NCI-H69 (cell line): ENCODE results near the gene CCDC32.
"Not testable (repeated sequence)": the region's sequence is repeated elsewhere in the genome, so short reads cannot be mapped to it uniquely, and the experiment has no call there.

Experiments used
- DNase-seq: peaks from one replicate; lab custom pipeline; 2025; lab: John Stamatoyannopoulos, UW

CCDC32 gene, protein sequence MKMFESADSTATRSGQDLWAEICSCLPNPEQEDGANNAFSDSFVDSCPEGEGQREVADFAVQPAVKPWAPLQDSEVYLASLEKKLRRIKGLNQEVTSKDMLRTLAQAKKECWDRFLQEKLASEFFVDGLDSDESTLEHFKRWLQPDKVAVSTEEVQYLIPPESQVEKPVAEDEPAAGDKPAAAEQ

DNA sequence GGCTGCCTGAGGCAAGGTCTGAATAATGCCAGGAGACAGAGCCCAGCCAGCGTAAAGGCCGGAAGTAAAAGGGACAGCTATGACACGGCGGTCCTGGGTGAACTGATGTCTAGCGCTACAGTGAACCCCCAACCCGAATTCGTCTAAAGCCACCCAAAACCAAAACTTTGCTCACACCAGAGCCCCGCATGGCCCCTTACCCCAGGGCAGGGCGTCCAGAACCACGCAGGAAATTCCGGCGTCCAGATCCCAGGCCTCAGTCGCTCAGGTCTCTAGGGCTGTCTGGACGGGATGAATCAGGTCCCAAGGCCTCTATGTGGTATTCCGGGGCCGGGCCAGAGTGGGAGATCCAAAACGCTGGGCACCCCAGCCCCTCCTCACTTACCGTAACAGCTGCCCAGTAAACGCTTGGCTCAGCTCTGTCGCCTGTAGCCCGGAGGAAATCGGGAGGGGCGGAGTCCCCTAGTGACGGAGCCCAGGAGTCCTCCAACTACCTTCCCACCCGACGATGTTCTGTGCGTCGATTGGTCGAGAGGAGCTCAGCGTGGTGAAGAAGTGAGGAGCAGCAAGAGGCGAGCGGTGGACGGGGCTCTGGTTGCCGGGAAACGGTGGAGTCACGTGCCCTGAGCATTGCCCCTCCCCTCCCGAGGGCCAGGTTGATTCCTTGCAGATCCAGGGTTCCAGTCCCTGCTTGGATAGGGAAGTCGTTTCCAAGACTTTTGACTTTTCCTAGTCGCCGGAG is at the start of gene CCDC32:
Gene CCDC32 (minus strand): TSS at position 452 of the 742 bp plus-strand sequence. CDS start 2,027 bp downstream, outside the sequence.
- peak; percentile 100 for DNase-seq

DNA sequence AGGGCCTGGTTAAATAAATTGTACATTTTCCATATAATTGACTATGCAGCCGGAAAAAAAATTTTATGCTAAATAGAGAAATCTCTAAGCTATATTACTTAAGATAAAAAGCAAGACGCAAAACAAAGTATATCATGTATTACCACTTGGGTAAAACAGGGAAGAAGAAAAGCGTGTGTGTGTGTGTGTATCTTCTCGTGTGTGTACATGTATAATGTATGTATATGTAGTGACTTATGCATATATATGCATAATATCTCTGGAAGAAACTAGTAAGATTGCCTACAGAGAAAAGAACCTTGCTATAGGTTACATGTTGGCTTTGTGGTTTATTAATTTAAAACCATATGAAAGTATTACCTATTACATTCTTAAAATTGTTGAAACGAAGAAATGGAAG is 48.2 kb upstream of the CCDC32 start:
- DNase-seq: no peak

DNA sequence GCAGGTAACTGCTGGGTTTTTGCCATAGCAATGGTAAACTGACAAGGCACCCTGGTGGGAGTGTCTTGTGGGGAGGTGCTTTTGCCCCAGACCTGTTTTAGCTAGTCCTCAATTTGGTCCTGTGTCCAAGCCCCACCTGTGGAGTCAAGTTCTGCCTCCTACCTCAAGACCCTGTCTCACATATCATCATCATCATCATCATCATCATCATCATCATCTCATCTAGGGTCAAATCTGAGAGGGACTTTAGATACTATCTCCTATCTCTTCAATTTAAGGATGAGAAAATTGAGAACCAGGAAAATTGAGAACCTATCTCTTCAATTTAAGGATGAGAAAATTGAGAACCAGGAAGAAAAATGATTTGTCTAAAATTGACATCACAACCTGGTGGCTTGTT is 39.1 kb upstream of the CCDC32 start:
- no peak for DNase-seq

DNA sequence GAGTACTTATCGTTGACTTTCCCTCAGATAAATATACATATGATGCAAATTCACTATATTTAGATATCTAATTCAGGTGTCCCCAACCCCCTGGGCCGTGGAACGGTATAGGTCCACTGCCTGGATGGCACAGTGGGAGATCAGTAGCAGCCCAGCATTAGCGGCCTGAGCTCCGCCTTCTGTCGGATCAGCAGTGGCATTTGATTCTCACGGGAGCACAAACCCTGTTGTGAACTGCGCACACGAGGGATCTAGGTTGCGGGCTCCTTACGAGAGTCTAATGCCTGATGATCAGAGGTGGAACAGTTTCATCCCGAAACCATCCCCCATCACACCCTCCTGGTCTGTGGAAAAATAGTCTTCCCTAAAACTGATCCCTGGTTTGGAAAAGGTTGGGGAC is 36.1 kb upstream of the CCDC32 start:
- peak; percentile 22 for DNase-seq

DNA sequence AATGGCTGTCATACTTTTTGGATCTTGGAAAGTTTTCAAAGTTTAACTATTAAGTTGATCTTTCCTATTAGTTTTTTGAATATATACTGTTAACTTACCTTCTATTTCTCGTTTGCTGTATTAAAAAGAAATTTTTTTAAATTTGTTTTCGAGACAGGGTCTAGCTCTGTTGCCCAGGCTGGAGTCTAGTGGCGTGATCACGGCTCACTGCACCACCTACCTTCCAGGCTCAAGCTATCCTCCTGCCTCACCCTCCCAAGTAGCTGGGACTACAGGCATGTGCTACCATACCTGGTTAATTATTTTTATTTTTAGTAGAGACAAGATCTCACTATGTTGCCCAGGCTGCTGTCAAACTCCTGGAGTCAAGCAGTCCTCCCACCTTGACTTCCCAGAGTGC is 33.8 kb upstream of the CCDC32 start:
- no peak for DNase-seq

DNA sequence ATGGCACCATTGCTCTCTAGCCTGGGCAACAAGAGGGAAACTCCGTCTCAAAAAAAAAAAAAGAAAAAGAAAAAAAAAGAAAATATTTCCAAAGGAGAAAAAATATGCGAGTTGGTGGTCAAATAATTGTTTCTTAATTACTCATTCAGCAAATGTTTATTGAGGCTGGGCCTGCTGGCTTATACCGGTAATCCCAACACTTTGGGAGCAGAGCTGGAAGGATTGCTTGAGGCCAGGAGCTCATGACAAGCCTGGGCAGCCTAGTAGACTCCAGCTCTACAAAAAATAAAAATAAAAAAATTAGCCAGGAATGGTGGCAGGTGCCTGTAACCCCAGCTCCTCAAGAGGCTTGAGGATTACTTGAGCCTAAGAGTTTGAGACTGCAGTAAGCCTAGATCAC is 33.3 kb upstream of the CCDC32 start:
- peak; percentile 9 for DNase-seq

DNA sequence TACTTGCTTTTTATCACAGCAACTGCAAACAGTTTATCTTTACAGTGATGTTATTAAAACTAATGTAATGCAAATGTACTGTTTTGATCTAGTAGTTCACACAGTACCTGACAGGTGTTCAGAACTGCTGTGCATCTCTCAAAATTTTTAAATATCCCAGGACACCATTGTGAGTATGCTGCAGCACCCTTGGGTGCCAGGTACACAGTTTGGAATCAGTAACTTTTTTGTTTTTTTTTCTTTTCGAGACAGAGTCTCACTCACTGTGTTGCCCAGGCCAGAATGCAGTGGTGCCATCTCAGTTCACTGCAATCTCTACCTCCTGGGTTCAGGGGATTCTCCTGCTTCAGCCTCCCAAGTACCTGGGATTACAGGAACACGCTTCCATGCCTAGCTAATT is 32.2 kb upstream of the CCDC32 start:
- no peak for DNase-seq

DNA sequence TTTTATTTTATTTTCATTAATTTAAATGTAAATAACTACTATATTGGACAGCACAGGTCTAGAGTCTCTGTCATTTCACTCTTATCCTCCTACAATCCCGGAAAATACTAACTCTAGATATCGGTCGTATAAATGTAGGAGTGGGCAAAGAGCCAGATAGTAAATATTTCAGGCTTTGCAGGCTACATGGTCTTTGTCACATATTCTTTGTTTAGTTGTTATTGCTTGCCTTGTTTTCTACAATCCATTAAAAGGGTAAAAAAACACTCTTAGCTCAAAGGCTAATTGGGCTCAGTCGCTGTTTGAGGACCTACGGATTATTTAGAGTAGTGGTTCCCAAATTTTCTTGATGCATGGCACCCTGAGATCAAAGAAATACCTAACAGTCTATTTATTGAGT is 30.9 kb upstream of the CCDC32 start:
- DNase-seq: peak; percentile 65

DNA sequence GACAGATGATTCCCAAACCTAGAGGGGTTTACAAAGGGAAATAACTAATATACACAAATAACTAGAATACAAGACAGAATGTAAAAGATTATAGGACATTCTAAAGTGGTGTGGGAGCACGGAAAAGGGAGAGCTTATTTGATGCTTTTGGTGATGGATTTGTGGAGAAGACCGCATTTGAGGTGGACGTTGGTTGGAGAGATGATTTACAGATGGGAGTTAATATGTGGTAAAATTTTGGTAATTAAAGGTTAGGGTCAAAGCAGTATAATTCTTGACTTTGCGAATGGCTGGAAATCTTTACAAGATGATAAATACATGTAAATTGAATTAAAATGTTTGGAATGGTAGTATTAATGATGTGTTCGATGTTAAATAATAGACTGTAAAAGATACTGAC is 30.4 kb upstream of the CCDC32 start:
- DNase-seq: peak; percentile 49

DNA sequence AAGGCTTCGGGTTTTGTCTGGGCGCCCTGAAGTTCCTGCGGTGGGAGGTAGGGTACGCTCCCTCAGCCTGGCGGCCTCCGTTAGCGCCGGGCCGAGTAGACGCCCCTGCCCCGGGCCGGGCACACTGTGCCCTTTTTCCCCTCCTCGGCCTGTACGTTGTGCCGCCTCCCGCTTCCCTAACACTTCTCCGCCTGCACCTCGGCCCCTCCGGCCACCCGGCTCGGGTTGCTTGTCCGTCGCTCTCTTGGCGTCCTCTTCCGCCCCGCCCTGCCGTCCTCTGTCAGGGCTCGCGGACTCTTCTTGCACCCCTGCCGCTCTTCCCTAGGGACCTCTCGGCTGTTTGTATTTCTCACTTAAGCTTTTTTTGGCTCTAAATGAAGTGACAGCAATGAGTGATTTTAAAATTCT is 29.6 kb upstream of the CCDC32 start:
- peak; percentile 91 for DNase-seq

DNA sequence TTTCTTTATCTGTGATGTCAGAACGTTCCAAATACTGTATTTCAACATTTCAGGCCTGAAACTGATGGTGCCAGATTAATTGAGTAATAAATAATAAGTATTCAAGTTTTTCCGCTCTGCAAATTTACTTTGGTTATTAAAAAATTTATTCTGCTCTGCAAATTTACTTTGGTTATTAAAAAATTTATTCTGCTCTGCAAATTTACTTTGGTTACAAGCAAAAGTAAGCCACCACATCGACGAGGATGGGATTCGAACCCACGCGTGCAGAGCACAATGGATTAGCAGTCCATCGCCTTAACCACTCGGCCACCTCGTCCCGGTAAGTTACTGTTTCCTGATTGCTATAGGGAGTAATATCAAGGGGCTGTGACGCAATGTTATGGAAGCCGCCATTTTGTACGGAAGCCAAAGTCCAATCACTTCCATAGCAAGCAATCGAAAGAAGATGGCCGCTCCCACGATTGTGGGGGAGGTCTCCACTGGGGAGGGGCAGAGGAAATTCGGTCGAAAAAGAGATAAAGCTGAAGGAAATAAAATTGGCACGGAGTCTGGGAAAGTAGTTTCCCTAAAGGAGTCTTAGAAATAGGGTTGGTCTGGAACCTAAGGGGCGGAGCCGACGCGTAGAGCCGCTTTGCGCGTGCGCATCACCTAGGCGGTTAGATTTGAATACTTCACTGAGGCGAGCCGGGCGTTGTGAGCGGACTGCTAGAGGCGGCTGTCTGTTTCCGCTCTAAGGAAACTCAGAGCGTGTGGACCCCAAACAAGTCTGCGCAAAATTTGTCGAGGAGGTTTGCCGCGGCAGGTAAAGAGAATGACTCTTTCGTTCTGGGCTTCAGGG is 29.0 kb upstream of the CCDC32 start, which contains the start of gene KNL1:
Gene KNL1 (plus strand): TSS at position 662 of the 841 bp plus-strand sequence. CDS start 8,683 bp downstream, outside the sequence.
- DNase-seq: peak; percentile 96

DNA sequence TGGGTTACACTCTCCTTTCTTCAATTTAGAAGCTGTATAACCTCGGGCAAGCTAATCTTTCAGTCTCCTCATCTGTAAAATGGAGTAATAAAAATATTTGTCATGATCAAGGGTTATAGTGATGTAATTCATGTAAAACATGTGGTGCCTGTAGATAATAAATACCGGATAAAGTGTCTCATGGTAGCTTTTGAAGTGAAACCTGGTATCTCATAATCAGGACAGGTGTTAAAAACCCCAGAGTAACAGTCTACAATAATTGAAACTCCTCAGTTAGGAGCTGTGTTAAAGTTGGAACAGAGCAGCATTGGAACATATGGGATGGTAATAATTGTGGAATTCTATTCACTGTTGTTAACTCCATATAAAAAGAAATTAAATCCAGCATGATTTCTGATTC is 28.3 kb upstream of the CCDC32 start:
- no peak for DNase-seq

DNA sequence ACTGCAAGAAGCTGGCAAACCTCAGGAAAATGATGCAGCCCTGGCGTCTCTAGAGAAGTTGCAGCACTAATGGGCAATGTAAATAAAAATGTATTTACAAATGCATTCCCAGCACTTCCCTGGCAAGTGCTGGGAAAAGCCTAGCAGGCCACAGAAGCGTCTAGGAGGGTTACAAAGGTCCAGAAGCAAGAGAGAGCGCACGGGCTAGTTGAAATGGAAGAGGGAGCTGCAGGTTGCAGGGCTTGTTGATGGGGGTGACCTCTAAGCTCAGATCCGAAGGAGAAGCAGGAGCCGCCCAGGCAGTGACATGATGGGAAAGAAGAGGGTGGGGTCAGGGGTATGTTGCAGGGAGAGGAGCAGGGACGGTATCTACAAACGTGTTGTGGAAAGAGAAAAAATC is 26.5 kb upstream of the CCDC32 start:
- DNase-seq: peak; percentile 25

DNA sequence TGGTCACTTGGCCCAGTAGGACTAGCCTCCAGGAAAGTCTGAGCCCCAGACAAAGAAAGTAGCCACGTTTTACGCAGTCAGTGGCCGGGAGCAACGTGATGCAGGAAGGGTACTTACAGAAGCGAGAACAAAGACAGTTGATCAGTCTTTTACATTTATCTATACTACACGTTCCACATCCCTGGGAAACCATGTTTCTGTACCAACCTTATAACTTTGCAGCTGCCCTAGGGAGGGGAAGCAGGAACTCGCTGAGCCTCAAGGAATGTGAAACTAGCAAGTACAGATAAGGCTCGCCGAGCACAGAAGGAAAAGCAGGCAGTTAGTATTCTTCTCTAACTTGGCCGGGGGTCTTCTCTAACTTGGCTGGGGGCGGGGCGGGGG is 25.8 kb upstream of the CCDC32 start:
- no peak for DNase-seq

DNA sequence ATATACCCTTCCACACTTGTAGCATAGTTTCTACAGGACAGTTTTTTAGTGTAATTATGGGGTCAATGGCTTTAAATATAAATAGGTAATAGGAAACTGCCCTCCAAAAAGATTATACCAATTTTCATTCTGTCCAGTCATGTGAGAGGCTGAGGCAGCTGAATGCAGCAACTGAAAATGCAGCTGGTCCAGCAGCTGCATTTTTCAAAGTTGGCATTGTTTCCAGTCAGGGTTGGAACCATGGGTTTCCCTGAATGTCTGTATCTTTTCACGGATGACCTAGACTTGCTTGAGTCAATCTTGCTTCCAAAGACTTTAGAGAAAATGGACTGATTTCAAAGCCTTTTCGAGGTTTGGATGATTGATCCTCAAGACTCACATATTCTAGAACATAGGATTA is 19.3 kb upstream of the CCDC32 start:
- DNase-seq: peak; percentile 55

DNA sequence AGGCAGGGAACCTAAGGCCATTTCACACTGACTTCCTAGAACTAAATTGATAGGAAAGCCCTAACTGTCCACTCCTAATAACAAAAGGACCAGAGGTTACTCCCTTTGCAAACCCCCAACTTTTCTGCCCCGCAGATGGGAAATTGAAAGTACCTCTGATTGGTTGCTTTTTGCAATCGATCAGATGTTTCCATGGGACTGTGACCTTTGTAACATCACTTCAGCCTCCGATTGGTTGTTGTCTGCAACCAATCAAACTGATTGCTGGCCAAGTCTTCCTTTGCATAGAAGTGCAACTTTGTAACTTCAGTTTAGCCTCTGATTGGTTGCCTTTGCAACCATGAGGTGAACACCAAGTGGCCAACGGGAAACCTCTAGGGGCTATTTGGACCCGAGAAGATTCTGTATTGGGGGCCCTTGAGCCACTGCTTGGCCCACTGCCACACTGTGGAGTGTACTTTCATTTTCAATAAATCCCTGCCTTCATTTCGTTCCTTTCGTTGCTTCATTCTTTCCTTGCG is 17.9 kb upstream of the CCDC32 start:
- peak; percentile 88 for DNase-seq

DNA sequence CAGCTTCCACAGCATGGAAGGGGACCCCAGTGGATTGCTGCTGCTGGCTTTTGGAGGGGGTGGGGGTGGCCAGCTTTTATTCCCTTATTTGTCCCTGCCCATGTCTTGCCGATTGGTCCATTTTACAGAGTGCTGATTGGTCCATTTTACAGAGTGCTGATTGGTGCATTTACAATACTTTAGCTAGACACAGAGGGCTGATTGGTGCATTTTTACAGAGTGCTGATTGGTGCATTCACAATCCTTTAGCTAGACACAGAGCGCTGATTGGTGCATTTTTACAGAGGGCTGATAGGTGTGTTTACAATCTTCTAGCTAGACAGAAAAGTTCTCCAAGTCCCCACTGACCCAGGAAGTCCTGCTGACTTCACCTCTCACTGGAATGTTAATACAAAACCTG is 17.0 kb upstream of the CCDC32 start:
- DNase-seq: not testable (repeated sequence)

DNA sequence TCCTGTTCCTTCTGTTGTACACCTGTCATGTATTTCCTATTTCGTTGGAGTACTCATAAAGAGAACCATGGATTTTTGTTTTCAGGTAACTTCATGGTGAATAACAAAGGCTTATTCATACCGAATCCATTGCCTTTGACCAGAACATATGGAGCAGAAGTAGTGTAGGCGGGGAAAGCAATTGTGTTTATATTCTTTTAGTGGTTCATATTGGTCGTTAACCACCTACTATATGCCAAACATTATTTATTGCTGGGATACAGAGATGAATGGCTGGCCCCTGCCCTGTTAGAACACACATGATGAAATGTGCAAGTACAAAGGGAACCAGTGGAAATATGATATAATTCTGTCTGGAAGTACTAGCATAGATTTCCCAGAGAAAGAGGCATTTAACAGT is 14.1 kb upstream of the CCDC32 start:
- peak; percentile 38 for DNase-seq

DNA sequence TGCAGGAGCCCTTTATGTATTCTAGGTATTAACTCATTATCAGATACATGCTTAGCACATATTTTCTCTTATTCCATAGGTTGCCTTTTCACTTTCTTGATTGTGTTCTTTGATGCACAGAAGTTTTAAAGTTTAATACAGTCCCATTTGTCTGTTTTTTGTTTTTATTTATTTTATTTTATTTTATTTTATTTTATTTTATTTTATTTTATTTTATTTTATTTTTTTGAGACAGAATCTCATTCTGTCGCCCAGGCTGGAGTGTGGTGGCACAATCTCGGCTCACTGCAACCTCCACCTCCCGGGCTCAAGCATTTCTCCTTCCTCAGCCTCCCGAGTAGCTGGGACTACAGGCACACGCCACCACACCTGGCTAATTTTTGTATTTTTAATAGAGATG is 12.1 kb upstream of the CCDC32 start:
- DNase-seq: not testable (repeated sequence)

DNA sequence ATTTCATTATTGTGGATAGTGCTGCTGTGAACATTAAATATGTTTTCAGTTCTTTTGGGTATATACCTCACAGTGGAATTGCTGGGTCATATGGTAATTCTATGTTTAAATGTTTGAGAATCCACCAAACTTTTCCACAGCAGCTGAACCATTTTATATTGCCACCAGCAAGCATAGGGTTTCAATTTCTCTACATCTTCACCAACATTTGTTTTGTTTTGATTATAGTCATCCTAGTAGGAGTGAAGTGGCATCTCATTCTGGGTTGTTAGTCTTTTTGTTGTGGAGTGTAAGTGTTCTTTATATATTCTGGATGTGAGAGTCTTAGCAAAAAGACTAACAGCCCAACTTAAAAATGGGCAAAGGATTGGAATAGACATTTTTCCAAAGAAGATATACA is 10.3 kb upstream of the CCDC32 start:
- no peak for DNase-seq

DNA sequence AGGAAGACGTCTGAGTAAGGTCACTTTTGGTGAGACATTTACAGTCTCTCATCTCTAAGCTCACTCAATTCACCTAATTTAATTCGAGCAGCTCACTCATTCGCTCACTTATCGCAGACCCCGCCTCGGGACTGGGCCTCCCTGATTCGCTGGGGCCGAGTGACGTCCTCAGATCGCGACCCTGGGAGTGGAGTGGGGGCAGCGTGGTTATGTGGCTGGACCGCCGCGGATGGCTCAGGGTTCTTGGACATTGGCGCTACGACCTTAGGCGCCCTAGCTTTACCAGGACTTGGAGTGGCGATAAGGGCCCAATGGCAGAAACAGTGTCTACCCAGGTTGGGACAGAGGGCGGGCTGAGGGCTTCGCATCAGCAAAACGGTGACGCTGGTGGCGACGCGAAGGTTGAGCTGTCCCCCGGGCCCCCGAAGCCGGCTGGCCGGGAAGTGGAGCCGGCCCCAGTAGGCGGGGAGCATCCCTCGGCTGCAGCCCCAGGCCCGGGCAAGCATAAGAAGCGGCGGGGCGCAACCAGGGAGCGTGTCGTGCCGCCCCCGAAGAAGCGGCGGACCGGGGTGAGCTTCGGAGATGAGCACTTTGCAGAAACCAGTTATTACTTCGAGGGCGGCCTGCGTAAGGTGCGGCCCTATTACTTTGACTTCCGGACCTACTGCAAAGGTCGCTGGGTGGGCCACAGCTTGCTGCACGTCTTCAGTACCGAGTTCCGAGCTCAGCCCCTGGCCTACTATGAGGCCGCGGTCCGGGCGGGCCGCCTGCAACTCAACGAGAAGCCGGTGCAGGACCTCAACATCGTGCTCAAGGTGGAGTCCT is 4.5 kb upstream of the CCDC32 start, which contains the start of gene RPUSD2:
Gene RPUSD2 (plus strand): TSS at position 171 of the 825 bp plus-strand sequence. CDS start 39 bp downstream, at position 210.
- peak; percentile 97 for DNase-seq
